Heart right ventricle (tissue), 16 donors: ENCODE data around the gene P2RY8. TPM values are rescaled to one million over a fixed set of nuclear protein-coding genes. Genes with fewer than 3 reads are reported as not detected.
A peak's percentile ranks its signal among the peaks of the same experiment; 100 is the strongest.

Experiments
- ATAC-seq, 8 donors: fragments of 200-7000 bp; cut with Tn5 transposase; one replicate each; pipeline ENCODE4 v1.9.1; 2020; ENCODE audit warnings: mild to moderate bottlenecking in 8 of 8, moderate library complexity in 8 of 8, moderate number of reproducible peaks in 1 of 8
- DNase-seq, 2 donors: peaks; one replicate each; pipeline ENCODE4 v3.0.0-alpha.2; 2020
- H3K27ac ChIP-seq, 10 donors: fragments of 200-600 bp; sonication (generic) in 2 of 10; one replicate each; pipeline versions ENCODE4 v1.5.0 to v1.8.0; 2020 to 2022; ENCODE audit warnings: mild to moderate bottlenecking in 3 of 10
- H3K27me3 ChIP-seq, 7 donors: fragments of 200-600 bp; one replicate each; pipeline ENCODE4 v1.8.0; 2021 to 2022; ENCODE audit warnings: mild to moderate bottlenecking in 2 of 7
- H3K36me3 ChIP-seq, 9 donors: fragments of 200-600 bp; sonication (generic) in 1 of 9; one replicate each; pipeline versions ENCODE4 v1.5.0 to v1.8.0; 2020 to 2022; ENCODE audit warnings: mild to moderate bottlenecking in 2 of 9
- H3K4me1 ChIP-seq, 9 donors: fragments of 200-600 bp; sonication (generic) in 1 of 9; one replicate each; pipeline versions ENCODE4 v1.5.0 to v1.8.0; 2020 to 2022; ENCODE audit warnings: mild to moderate bottlenecking in 4 of 9
- H3K4me3 ChIP-seq, 10 donors: fragments of 200-600 bp; sonication (generic) in 2 of 10; one replicate each; pipeline versions ENCODE4 v1.5.0 to v1.8.0; 2020 to 2022; ENCODE audit warnings: mild to moderate bottlenecking in 7 of 10, moderate library complexity in 2 of 10
- H3K9me3 ChIP-seq, 11 donors: fragments of 200-600 bp in 10 of 11; sonication (generic) in 2 of 11; one replicate each; pipeline versions ENCODE4 v1.5.0 to v1.8.0; 2013 to 2022; ENCODE audit warnings: mild to moderate bottlenecking in 2 of 11, control low read depth in 1 of 11, moderate library complexity in 1 of 11
- CTCF ChIP-seq, 9 donors: fragments of 200-600 bp; sonication (generic) in 2 of 9; IDR thresholded peaks; one replicate each; pipeline versions ENCODE4 v1.5.0 to v1.8.0; 2021 to 2022; ENCODE audit warnings: antibody characterized with exemption in 9 of 9, mild to moderate bottlenecking in 5 of 9, moderate library complexity in 1 of 9
- WGBS, 2 donors: extraction: QIAGEN DNeasy Blood & Tissue Kit; methylation state at CpG; one replicate each; pipeline ENCODE4 v1.1.7; 2013; ENCODE audit warnings: inconsistent platforms in 1 of 2; 5-methylcytosine and 5-hydroxymethylcytosine counted together
- intact Hi-C, 10 donors: fragments of 100-400 bp; cut with DNase I; formaldehyde crosslinking; loops; one replicate each; pipeline versions ENCODE4 v1.11.1 to v1.14.2; 2022
- polyA plus RNA-seq, 2 donors: library from polyadenylated mRNA; stranded (reverse); fragments of 200-250 nt; gene quantifications; one replicate each; pipeline ENCODE4 v1.2.3, GENCODE V29; 2013
- total RNA-seq, 10 donors: library from RNA; stranded (reverse); fragmentation: NEBNext Ultra II Directional in 3 of 10; extraction: Animal tissue kit (Norgen Biotek cat#: 25700) in 3 of 10; gene quantifications; one replicate each; pipeline versions ENCODE4 v1.2.1 to v1.2.4, GENCODE V29; 2021 to 2023
- donor health status: Arrhythmogenic right ventricular cardiomyopathy.
- donor health status: ischemic (EF 13 %, LVEDD 7.1; RV severe dilation, severe dysfunction).
- donor health status: healthy with polysubstance abuse.
- donor health status: DM: no; HTN: yes; CAD: no.
- donor health status: DM: no; HTN: no; CAD: no.
- donor health status: ischemic (EF 25% LVEDD 6.9; RV normal size, moderate dysfunction).
- donor health status: ischemic (EF 25% LVEDD 5.7; RV mildly dilated, moderate dysfunction).
- donor health status: healthy.
- donor health status: DM: yes; HTN: yes; CAD: no.
- donor health status: Ischemic cardiomyopathy.
- donor health status: ischemic (EF 35%, LVEDD 5.7; RV mildly dilated, moderate dysfunction).
- donor health status: nonischemic (EF 11% LVEDD 7.7; RV severe dilation, severe dysfunction).
- donor health status: DM: yes; HTN: yes; CAD: no.
- donor health status: PGD.
- donor health status: ischemic (EF 29% LVEDD 5.4; RV normal size, mild dysfunction).
- donor health status: nonischemic (EF 23%, LVEDD 6.1; RV moderate dilation, normal function).

Gene P2RY8
- total and polyA plus RNA-seq, 12 donors, result 1.0 to 6.7 (median 4.0) TPM

- Histone ChIP-seq H3K36me3 (no peaks in the 10 kb centered on the region), H3K9me3 (peaks cover 0 to 24% (median 3%) of the 10 kb centered on the region in 11 donors), H3K27ac (peak overlapping the region; percentile 44 to 91 (median 72)), H3K4me1 (peaks cover 0 to 52% (median 9%) of the 10 kb centered on the region in 9 donors), H3K4me3 (peak overlapping the region in 5 of 10 donors; percentile 5 to 31 (median 19)), H3K27me3 (peaks cover 0 to 16% (median under 1%) of the 10 kb centered on the region in 7 donors)
- intact Hi-C loops, result no loop called here
- 16 to 18% methylated on average over 26 of the region's 26 CpGs for WGBS, 2 donors
- TF ChIP-seq CTCF (IDR thresholded peaks at IDR 0.05), result peak in 4 of 9 donors; percentile 10 to 27 (median 12)
- peak; percentile 77 to 90 (median 84) for ATAC-seq
- peak; percentile 46 to 66 for DNase-seq
These were observed 55.1 kb downstream of the P2RY8 start for GRCh38 chrX:1481636-1482529.

GRCh38 chrX:1480082-1480785, 56.8 kb downstream of the P2RY8 start:
- H3K9me3 ChIP-seq, result peaks cover 0 to 24% (median 3%) of the 10 kb centered on the region in 11 donors
- peak overlapping the region in 4 of 10 donors; percentile 72 to 91 (median 78) for H3K27ac ChIP-seq
- intact Hi-C loops, result no loop called here
- H3K4me3 ChIP-seq, result no peak overlapping the region
- no peak for ATAC-seq
- TF ChIP-seq CTCF (IDR thresholded peaks at IDR 0.05), result no peak
- WGBS, 2 donors, result 74 to 76% methylated on average over 7 to 8 of the region's 8 CpGs
- H3K36me3 ChIP-seq, result no peaks in the 10 kb centered on the region
- peak in 1 of 2 donors; percentile 0 for DNase-seq
- H3K4me1 ChIP-seq, result peaks cover 0 to 48% (median 9%) of the 10 kb centered on the region in 9 donors
- H3K27me3 ChIP-seq, result peaks cover 0 to 7% (median 0%) of the 10 kb centered on the region in 7 donors

- intact Hi-C loops, result no loop called here
- Histone ChIP-seq H3K27me3 (no peaks in the 10 kb centered on the region), H3K9me3 (peaks cover 0 to 24% (median 3%) of the 10 kb centered on the region in 11 donors), H3K4me3 (no peak overlapping the region), H3K27ac (no peak overlapping the region), H3K4me1 (peaks cover 0 to 26% (median 9%) of the 10 kb centered on the region in 9 donors), H3K36me3 (no peaks in the 10 kb centered on the region)
- DNase-seq (no peak), ATAC-seq (no peak)
- TF ChIP-seq CTCF (IDR thresholded peaks at IDR 0.05), result no peak
- 66 to 72% methylated on average over 8 of the region's 8 CpGs for WGBS, 2 donors
These were observed 59.1 kb downstream of the P2RY8 start for GRCh38 chrX:1477801-1478458.

GRCh38 chrX:1477229-1477628, 59.8 kb downstream of the P2RY8 start:
- peaks cover 0 to 24% (median 3%) of the 10 kb centered on the region in 11 donors for H3K9me3 ChIP-seq
- no peak for TF ChIP-seq CTCF (IDR thresholded peaks at IDR 0.05)
- 47 to 74% methylated on average over 3 of the region's 3 CpGs for WGBS, 2 donors
- H3K4me1 ChIP-seq, result peaks cover 0 to 24% (median 9%) of the 10 kb centered on the region in 9 donors
- no peaks in the 10 kb centered on the region for H3K27me3 ChIP-seq
- no peak overlapping the region for H3K27ac ChIP-seq
- DNase-seq (no peak), ATAC-seq (no peak)
- H3K36me3 ChIP-seq, result no peaks in the 10 kb centered on the region
- no peak overlapping the region for H3K4me3 ChIP-seq
- intact Hi-C loops, result no loop called here
